ENCODE measurements around the gene DACT3.

GRCh38 chr19:46630586-46631205, 30.3 kb downstream of the DACT3 start:
- TF ChIP-seq ARNTL (CRISPR knock-in tag; IDR thresholded peaks at IDR 0.05) (no peak), EP300 (IDR thresholded peaks at IDR 0.05; ENCODE audit: low read depth in 2 of 2, low read length in 2 of 2) (no peak), EP300 (CRISPR knock-in tag; IDR thresholded peaks at IDR 0.05; ENCODE audit: borderline replicate concordance) (no peak), EZH2 (conservative IDR thresholded peaks at IDR 0.05; ENCODE audit: low read depth, low read length) (no peak), ZNF484 (CRISPR knock-in tag; IDR thresholded peaks at IDR 0.05; ENCODE audit: borderline replicate concordance, low read depth) (no peak), ZBTB34 (CRISPR knock-in tag; IDR thresholded peaks at IDR 0.05) (no peak), NFKBIZ (CRISPR knock-in tag; IDR thresholded peaks at IDR 0.05) (no peak), ZNF207 (IDR thresholded peaks at IDR 0.05; ENCODE audit: borderline replicate concordance) (no peak), RAD21 (CRISPR knock-in tag; IDR thresholded peaks at IDR 0.05) (no peak), CHD4 (IDR thresholded peaks at IDR 0.05; ENCODE audit: borderline replicate concordance, low read length) (no peak), ZBED4 (CRISPR knock-in tag; IDR thresholded peaks at IDR 0.05; ENCODE audit: borderline replicate concordance) (no peak), SMC3 (IDR thresholded peaks at IDR 0.05; ENCODE audit: low read length) (no peak), ZKSCAN8 (CRISPR knock-in tag; IDR thresholded peaks at IDR 0.05; ENCODE audit: borderline replicate concordance) (no peak), POLR2A (IDR thresholded peaks at IDR 0.05; ENCODE audit: insufficient read depth in 1 of 2, low read depth in 2 of 2, low read length in 2 of 2) (no peak), TBL1XR1 (IDR thresholded peaks at IDR 0.05; ENCODE audit: borderline replicate concordance, low read length, partially characterized antibody) (no peak)

Measured in HepG2 (cell line).